HFF-Myc (cell line): ENCODE results near the gene SOCS6.
A peak's percentile ranks its signal among the peaks of the same experiment; 100 is the strongest.
"Not testable (repeated sequence)": the region's sequence is repeated elsewhere in the genome, so short reads cannot be mapped to it uniquely, and the experiment has no call there.

Source experiments
- DNase-seq: peaks from one replicate; pipeline ENCODE4 v3.0.0-alpha.2; 2011; ENCODE audit warnings: low read depth; ENCODE audit errors: extremely low read depth
- H3K4me3 ChIP-seq: replicated peaks from 2 replicates; pipeline ENCODE4 v1.5.1; 2011; ENCODE audit warnings: low read depth, mild to moderate bottlenecking, control low read depth, low read length
- CTCF ChIP-seq: IDR thresholded peaks from 2 replicates; pipeline ENCODE4 v1.5.1; 2012; ENCODE audit warnings: mild to moderate bottlenecking, low read depth, low read length, control low read depth; ENCODE audit errors: missing control alignments

Gene SOCS6

GRCh38 chr18:70335892-70336726 lies 47.3 kb downstream of the SOCS6 start:
- DNase-seq, result no peak
- no peak overlapping the region for H3K4me3 ChIP-seq
- TF ChIP-seq CTCF, result no peak

GRCh38 chr18:70337139-70337972 lies 48.5 kb downstream of the SOCS6 start:
- H3K4me3 ChIP-seq, result no peak overlapping the region
- peak; percentile 56 for DNase-seq
- no peak for TF ChIP-seq CTCF

GRCh38 chr18:70338890-70339289 lies 50.0 kb downstream of the SOCS6 start:
- H3K4me3 ChIP-seq, result no peak overlapping the region
- DNase-seq, result no peak
- no peak for TF ChIP-seq CTCF

DNA sequence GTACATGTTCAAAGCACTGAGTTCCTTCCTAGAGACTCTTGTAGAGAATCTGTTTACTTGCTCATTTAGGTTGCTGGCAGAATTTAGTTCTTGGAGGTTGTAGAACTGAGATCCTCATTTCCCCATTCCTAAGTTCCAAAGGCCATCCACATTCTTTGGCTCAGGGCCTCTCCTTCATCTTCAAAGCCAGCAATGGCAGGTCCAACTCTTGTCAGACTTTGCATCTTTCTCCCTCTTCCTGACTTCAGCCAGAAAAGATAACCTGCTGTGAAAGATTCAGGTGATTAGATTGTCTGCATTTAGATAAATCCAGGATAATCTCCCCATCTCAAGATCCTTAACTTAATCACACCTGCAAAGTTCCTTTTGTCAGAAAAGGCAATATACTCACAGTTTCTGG lies 51.1 kb downstream of the SOCS6 start:
- no peak for TF ChIP-seq CTCF
- DNase-seq, result no peak
- no peak overlapping the region for H3K4me3 ChIP-seq

DNA sequence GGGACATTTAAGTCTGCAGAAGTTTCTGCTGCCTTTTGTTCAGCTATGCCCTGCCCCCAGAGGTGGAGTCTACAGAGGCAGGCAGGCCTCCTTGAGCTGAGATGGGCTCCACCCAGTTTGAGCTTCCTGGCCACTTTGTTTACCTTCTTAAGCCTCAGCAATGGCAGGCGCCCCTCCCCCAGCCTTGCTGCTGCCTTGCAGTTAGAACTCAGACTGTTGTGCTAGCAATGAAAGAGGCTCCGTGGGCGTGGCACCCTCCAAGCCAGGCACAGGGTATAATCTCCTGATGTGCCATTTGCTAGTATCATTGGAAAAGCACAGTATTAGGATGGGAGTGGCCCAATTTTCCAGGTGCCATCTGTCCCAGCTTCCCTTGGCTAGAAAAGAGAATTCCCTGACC lies 59.6 kb downstream of the SOCS6 start:
- not testable (repeated sequence) for DNase-seq, H3K4me3 ChIP-seq

- TF ChIP-seq CTCF, result no peak
- H3K4me3 ChIP-seq, result no peak overlapping the region
- DNase-seq, result no peak
These were observed 60.5 kb downstream of the SOCS6 start for GRCh38 chr18:70349316-70349715.

DNA sequence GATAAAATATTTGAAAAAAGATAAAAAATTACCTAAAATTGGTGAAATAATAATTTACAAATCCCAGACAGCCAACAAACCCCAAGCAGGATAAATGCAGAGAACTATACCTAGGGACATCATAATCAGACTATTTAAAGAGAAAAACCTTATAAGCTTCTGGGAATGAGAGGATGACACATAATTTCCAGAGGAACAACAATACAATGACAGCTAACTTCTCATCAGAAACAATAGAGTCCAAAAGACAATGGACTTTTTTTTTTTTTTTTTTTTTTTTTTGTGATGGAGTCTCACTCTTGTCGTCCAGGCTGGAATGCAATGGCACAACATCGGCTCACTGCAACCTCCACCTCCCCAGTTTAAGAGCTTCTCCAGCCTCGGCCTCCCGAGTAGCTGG lies 65.2 kb downstream of the SOCS6 start:
- TF ChIP-seq CTCF, result no peak
- no peak for DNase-seq
- H3K4me3 ChIP-seq, result no peak overlapping the region
